Ramos (cell line): ENCODE data around the gene HEXIM1.

ENCODE experiments used
- in situ Hi-C: fragments of 300-500 bp; cut with MboI; formaldehyde crosslinking; loops from one replicate; pipeline ENCODE4 v1.14.3; 2022; ENCODE audit warnings: low sequenced_read_pairs; ENCODE audit not compliant: unreplicated experiment

HEXIM1 gene, protein sequence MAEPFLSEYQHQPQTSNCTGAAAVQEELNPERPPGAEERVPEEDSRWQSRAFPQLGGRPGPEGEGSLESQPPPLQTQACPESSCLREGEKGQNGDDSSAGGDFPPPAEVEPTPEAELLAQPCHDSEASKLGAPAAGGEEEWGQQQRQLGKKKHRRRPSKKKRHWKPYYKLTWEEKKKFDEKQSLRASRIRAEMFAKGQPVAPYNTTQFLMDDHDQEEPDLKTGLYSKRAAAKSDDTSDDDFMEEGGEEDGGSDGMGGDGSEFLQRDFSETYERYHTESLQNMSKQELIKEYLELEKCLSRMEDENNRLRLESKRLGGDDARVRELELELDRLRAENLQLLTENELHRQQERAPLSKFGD

DNA sequence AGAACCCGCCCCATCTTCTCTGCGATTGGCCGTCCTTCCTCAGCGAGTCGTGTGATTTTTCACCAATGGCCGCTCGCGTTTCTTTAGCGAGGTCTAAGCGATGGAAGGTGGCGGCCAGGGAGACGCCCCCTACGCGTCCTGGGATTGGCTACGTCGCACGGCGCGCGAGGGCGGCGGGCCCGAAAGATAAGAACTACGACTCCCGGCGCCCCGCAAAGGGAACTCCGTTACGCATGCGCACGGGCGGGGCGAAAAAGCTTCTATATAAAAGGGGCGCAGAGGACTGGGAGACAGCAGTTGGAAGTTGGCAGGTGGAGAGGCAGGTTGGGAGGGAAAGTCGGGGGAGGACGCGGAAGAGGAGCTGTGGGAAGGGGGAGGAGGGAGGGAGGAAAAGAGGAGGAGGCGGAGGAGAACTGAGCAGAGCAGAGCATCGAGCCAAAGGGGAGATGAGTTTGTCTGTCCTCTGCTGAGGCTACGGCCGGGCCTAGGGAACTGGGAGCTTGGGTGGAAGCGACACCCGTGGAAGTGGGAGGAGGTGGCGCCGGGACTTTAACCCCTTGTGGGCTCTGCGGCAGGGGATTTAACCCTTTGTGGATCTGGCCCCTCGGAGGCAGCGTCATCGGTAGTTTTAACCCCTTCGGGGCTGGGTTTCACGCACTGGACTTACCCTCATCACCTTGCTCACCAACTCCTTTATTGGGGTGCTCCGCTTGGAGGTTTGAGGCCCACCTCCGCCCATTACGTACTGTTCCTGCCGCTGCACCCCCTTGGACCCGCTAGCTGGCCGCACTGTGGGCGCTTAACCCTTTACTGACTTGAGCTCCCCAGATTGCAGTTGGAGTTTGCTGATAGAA is at the start of gene HEXIM1:
Gene HEXIM1 (plus strand): TSS at position 293 of the 854 bp plus-strand sequence. CDS start 716 bp downstream, outside the sequence.
- in situ Hi-C loops: loop anchor here (10.0 kb wide), 1 partner anchor 46 kb away; no protein-coding TSS in a partner anchor

DNA sequence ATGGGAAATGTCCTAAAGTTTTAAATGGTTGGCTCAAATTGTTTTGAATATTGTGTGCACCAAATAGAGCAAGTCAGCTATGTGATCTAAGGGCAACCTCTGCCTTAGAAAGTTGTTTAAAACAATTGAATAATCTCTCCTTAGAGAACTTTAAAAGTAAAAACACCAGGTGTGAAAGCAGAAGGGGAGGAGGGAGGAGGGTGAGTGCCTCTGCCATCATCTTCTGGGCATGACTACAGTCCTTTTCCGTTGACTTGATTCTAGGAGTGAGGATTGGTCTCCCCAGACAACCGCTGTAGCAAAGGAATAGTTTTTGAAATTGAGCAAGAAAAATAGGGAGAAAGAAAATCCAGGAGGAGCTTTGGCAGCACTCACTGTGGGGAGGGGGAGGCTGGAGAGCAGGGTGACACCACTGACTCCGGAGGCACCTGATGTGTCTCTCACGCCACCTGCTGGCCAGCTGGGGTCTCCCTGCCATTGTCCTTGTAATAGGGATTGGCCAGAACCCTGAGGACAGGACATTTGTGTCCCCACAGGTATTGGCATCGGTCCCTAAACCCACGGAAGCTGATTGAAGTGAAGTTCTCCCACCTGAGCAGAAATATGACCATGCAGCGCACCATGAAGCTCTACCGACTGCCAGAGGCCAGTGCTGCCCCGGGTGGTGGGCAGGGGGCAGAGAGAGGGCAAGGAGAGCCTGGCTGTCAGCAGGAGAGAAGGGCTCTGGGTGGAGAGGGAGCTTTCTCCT is 49.2 kb upstream of the HEXIM1 start:
- in situ Hi-C loops: no loop called here

DNA sequence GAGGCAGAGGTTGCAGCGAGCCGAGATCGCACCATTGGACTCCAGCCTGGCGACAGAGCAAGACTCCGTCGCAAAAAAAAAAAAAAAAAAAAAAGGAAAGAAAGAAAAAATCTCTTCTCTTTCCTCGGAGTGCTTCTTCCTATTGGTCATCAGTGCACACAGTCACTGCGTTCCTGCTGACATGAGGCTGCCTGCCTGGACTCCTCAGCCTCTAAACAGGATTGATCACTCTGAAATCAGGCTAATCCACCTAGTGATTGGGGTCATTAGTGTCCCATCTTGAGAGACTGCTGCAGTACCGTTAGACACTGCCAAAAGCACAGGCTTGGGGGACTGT is 46.8 kb upstream of the HEXIM1 start:
- in situ Hi-C loops: loop anchor here (10.0 kb wide), 1 partner anchor 327 kb away; no protein-coding TSS in a partner anchor

DNA sequence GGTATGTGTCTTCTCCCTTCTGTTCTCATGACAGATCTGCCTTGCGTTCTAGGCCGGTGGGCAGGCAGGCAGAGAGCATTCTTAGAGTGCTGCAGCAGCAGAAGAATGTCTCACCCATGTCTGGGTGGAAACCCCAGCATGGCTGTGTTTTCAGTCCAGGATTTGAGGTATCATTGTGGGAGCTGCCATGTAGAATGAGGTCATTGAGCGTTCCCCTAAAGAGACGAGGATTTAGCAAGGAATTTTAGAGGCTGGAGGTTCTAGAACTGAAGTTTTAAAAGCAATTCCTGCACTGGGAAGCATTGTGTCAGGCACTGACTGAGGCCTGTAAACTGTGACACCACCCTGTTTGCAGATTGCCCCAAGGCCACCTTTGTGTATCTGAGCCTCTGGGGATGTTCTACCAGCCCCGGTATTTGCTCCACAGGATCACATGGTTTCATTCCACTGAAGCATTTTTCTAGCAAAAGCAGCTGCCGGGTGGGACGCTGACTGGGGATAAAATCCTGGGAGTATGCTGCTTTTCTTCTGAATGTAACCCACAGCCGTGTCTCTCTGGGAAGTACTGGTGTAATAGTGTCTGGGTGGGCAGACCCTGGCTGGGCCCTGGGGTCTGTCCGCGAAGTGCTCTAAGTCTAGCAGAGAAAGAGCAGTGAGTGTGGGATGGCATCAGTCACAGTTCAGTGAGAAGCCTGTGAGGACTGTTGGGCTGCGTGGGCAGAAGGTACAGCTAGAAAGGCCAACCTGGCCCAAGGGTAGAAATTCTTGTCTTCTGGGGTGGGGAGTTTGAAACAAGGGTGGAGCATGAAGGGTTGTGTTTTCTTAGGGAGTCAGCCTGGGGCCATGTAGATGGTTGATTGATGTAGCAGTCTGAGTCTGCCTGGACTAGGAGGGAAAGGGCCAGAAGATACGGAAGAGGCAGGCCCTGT is 46.1 kb upstream of the HEXIM1 start:
- in situ Hi-C loops: loop anchor here (10.0 kb wide), 1 partner anchor 327 kb away; no protein-coding TSS in a partner anchor

DNA sequence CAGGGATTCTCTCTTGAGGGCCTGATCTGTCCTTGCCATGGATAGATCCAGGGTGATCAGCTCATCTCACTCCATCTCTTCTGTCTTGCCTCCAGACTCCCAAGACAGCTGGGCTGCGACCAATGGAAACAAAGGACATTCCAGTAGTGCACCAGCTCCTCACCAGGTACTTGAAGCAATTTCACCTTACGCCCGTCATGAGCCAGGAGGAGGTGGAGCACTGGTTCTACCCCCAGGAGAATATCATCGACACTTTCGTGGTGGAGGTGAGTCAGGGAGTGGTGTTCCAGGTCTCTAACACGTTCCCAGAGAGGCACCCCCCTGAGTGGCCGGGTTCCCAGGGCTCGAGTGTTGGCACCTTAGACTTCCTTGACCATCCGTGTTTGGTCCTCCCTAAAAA is 45.4 kb upstream of the HEXIM1 start:
- in situ Hi-C loops: loop anchor here (10.0 kb wide), 1 partner anchor 328 kb away; no protein-coding TSS in a partner anchor

DNA sequence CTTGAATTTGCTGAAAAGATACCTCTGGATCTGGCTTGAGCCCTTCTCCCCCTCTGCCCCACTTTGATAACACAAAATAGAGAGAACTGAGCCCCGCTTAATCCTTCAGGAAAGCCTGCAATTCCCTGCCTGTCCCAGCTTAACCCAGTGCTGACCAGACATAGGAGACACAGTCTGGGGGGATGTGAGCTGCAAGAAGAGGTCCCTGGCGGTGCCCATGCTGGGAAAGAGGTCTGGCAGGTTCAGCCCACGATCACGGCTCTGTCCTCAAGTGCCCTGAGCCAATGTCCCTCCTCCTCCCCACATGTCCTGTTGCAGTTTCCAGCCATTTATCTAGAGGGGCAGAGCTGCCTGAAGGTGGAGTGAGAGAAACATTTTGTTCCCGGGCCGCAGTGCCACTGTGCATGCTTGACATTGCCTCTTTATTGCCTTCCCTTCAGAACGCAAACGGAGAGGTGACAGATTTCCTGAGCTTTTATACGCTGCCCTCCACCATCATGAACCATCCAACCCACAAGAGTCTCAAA is 44.9 kb upstream of the HEXIM1 start:
- in situ Hi-C loops: loop anchor here (10.0 kb wide), 1 partner anchor 329 kb away; no protein-coding TSS in a partner anchor

DNA sequence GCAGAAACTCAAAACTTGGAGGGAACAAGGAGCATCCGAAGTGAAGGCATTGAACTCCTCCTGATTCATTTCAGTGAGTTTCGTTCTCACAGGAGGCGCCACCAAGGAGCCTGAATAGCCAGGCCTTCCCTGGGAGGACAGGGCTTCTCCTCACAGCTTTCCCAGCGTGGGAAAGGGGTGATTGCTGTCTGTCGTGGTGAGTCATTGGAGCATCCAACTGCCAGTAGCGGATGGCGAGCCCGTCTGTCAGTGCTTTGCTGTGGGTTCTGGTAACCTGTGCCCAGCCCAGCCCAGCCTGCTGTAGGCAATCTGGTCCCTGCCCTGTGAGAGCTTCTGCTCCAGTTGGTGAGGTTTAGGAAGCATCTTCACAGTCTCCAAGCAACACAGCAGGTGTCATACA is 44.2 kb upstream of the HEXIM1 start:
- in situ Hi-C loops: loop anchor here (10.0 kb wide), 1 partner anchor 329 kb away; no protein-coding TSS in a partner anchor

DNA sequence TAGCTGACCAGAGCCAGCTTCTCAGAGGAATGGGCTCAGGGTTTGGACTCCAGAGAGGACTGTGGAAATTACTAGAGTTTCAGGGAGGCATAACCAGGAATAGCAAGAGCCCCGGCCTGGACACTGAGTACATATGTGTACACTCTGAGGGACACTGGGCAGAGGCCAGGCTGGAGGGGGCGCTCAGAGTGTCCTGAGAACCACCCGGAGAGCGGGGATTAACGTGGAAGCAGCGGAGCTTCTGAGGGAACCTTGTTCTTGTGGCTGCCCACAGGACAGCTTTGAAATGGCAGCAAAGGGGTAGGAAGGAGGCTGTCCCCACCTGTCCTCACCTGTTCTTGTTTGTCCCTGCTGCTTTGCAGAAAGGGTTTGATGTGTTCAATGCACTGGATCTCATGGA is 43.8 kb upstream of the HEXIM1 start:
- in situ Hi-C loops: loop anchor here (10.0 kb wide), 1 partner anchor 330 kb away; no protein-coding TSS in a partner anchor

DNA sequence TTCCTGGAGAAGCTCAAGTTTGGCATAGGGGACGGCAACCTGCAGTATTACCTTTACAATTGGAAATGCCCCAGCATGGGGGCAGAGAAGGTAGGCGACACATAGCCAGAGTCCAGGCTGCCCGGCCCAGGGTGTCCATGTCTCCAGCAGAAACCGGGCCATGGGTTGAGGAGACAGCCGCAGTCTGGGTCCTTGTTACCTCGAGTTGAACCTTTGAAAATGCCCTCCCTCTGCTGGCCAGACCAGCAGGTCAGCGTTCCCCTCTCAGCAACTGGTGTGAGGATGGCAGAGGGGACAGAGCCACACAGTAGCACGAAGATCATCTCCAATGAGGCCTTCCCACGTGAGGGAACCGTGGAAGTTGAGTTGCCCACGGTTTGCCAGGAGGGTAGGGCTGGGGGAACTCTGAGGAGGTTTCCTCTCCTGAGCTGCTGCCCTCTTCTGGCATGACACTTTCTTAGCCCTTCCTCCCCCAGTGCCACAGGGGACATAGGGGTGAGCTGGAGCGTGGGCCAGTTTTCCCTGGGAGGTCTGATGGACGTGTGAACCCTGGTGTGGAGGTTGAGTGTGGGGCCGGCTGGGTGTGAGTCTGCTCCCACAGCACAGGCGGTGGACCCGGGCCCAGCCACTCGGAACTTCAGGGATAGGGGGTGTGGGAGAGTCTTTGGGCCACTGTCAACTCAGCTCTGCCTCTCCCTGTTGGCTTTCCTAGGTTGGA is 43.2 kb upstream of the HEXIM1 start:
- in situ Hi-C loops: loop anchor here (10.0 kb wide), 1 partner anchor 330 kb away; no protein-coding TSS in a partner anchor

DNA sequence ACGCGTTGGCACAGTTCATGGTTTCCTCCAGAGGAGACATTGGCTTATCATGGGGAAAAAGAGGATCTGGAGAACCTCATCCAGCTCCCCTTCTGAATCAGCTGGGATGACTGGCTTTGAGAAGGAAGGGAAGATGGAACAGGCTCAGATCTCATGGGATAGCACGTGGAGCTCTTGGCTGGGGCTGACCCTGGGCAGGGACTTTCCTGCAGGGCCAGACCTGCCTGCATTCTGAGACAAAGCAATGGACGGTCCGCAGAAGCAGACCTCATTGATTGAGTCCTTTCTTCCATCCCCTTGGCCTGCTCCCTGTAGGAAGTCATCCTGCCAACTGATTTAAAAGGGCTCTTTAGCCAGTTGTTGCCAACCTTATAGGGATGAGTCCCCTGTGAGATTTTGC is 42.2 kb upstream of the HEXIM1 start:
- in situ Hi-C loops: loop anchor here (10.0 kb wide), 1 partner anchor 331 kb away; no protein-coding TSS in a partner anchor

DNA sequence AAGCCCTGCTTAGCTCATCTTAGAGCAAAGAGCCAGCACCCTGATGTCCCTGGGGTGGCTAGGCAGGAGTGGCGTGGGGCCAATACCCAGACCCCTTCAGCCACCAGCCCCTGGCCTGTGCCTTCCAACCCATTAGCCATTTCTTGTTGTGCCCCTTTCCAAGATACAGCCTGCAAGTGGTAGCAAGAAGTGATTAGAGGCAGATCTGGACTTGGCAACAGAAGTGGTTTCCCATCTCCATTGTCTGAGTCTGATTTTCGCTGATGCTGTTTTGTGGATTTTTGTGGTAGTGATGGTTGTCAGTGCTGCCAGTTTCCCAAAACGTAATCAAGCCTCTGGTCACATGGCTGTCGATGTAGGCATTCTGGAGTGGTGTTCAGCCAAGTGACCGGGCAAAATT is 41.7 kb upstream of the HEXIM1 start:
- in situ Hi-C loops: loop anchor here (10.0 kb wide), 1 partner anchor 332 kb away; no protein-coding TSS in a partner anchor

DNA sequence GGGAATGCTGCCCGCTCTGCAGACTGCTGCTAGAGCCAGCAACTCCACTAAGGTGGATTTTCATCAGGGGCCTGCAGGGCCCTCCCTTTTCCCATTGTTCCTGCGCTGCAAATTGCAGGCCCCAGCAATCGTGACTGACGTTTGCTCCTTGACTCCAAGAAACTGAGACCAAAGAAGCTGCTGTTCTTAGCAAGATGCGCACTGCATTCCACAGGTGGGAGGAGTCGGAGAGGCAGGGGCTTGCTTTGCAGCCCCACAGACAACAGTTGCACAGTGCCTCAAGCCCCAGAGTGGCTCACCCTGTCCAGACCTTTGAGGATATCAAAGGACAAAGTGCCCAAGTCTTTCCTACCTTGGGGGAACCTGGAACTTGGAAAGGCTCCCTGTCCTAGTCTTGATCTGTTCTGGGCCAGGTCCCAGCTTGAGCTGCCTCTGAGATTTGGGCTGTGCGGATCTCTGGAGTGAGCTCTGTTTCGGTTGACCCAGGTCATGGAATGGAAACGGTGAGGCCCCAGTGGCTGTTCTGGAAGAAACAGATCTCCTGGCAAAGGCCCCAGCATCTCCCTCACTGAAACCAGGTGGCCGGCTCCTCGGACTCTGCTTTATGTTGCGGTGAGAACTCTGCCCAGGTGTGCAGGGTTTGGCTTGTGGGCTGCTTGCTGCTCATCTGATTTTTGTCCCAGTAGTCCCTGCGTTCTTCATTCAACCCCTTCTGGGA is 40.8 kb upstream of the HEXIM1 start:
- in situ Hi-C loops: loop anchor here (10.0 kb wide), 1 partner anchor 333 kb away; no protein-coding TSS in a partner anchor

DNA sequence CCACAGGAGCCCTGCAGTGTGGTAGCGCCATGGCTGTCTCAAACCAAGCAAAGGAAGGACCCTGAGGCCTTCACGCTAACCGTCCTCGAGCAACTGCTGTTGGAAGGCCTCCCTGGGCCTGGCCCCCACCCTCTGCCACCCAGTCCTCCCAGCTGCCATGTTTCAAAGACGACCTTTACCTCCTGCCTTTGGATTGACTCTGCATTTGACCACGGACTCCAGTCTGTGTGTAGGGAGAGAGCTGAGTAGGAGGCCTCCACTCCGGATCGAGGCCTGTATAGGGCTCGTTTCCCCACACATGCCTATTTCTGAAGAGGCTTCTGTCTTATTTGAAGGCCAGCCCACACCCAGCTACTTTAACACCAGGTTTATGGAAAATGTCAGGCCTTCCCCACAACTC is 40.2 kb upstream of the HEXIM1 start:
- in situ Hi-C loops: loop anchor here (10.0 kb wide), 1 partner anchor 333 kb away; no protein-coding TSS in a partner anchor

DNA sequence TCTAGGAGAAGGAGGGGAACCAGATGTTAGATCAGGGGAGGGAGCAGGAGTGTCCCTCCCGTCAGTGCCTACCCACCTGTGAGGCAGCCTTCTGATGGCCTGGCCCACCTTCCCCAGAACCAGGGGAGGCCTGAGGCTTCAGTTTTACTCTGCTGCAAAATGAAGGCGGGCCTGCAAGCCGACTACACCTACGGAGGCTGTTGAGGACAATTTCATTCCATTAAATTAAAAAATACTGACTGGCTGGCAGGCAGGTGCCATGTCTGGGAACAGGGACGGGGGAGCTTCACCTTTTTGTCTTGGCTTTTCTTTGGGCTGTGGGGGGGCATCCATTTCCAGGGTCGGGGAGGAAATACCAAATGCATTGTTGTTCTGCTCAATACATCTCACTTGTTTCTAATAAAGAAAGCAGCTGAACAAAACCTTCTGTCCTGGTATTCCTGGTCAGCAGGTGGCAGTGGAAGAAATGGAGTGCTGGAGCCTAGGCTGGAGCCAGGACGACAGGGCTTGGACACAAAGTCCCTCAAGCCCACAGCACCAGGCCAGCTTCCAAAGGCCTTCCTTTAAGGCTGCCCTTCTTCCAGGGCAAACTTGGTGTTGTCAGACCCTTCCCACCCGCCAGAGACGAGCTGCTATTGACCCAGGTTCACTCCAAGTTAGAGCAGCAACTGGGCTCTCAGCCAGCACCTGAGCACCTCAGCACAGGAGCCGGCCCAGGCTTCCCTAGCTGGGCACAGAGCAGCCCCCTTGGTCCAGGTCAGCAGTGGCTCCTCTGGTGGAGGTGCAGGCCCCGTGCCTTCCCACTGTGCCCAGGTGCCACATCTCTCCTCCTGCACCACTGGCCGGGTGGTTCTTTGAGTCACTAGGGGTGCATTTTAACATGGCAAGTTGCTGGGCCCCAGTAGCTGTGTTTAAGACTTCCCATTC is 39.4 kb upstream of the HEXIM1 start:
- in situ Hi-C loops: loop anchor here (10.0 kb wide), 1 partner anchor 334 kb away; no protein-coding TSS in a partner anchor

DNA sequence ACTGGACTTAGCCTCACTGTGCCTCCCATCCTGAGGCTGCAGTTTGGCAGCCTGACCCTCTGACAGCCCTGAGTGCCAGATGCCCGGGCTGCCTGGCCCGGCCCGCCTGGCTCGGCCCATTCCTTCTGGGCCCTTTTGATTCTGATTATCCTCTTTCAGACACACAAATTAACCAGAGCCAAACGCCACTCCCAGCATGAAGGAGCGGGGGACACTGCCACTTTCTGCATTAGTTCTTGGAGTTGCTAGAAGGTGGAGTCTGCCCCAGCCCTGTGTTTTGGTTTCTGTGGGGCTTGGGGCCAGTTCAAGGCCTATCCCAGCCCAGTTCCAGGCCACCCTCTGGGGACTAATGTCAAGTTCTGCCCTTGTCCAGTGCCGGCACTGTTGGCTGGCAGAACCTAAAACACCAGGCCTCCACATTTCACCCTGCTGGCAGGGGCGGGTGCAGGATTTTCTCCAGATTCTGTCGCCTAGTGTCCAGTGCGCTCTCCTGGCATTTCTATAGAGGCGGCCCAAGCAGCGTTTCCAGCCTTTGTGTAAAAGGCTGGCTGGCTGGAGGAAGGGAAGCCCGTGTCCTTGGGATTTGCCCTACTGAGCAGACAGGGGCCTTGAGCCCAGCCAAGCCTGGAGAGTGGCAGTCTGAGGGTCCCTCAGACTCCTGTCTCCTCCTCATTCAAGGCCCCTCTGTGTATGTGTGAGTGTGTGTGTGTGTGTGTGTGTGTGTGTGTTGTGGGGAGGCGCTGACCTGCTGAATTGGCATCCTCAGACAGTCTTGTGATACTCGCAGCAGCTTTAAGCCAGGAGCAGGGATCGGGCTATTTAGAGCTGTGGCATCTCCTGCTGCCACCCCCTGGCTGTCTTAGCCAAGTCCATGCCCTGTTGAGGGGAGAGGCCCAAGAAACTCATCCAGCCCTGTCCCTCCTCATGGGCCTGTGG is 37.3 kb upstream of the HEXIM1 start:
- in situ Hi-C loops: no loop called here
